Gastroesophageal sphincter (tissue), 3 donors: ENCODE measurements around the gene RPL18.

Experiments
- CTCF ChIP-seq, 4 experiments: fragments of 200-600 bp in 2 of 4; fragments of 450-650 bp in 2 of 4; sonication (generic) in 1 of 4; IDR thresholded peaks; one replicate each; pipeline ENCODE4 v1.5.1; 2017 to 2019; ENCODE audit warnings: antibody characterized with exemption in 4 of 4, mild to moderate bottlenecking in 2 of 4, moderate library complexity in 2 of 4
- POLR2A ChIP-seq, 2 donors: fragments of 450-650 bp; IDR thresholded peaks; one replicate each; pipeline ENCODE4 v1.6.1; 2017; ENCODE audit warnings: antibody characterized with exemption in 2 of 2, mild to moderate bottlenecking in 2 of 2, moderate library complexity in 1 of 2

GRCh38 chr19:48571378-48572162, 47.4 kb downstream of the RPL18 start:
- TF ChIP-seq CTCF (IDR thresholded peaks at IDR 0.05) (no peak), POLR2A (IDR thresholded peaks at IDR 0.05) (no peak)
